OCI-LY7 (cell line): ENCODE data around the gene B4GAT1.

Experiments
- CTCF ChIP-seq: fragments of 200-600 bp; sonication (generic); conservative IDR thresholded peaks from 2 replicates; pipeline ENCODE4 v1.5.1; 2014; ENCODE audit warnings: mild to moderate bottlenecking, antibody characterized with exemption, low read length, moderate library complexity, mixed read lengths
- EZH2phosphoT487 ChIP-seq: fragments of 200-600 bp; sonication (generic); IDR thresholded peaks from 2 replicates; pipeline ENCODE4 v1.6.1; 2018; ENCODE audit warnings: low read depth, borderline replicate concordance, mild to moderate bottlenecking, mixed run types, antibody characterized with exemption, low read length, moderate library complexity, mixed read lengths

DNA sequence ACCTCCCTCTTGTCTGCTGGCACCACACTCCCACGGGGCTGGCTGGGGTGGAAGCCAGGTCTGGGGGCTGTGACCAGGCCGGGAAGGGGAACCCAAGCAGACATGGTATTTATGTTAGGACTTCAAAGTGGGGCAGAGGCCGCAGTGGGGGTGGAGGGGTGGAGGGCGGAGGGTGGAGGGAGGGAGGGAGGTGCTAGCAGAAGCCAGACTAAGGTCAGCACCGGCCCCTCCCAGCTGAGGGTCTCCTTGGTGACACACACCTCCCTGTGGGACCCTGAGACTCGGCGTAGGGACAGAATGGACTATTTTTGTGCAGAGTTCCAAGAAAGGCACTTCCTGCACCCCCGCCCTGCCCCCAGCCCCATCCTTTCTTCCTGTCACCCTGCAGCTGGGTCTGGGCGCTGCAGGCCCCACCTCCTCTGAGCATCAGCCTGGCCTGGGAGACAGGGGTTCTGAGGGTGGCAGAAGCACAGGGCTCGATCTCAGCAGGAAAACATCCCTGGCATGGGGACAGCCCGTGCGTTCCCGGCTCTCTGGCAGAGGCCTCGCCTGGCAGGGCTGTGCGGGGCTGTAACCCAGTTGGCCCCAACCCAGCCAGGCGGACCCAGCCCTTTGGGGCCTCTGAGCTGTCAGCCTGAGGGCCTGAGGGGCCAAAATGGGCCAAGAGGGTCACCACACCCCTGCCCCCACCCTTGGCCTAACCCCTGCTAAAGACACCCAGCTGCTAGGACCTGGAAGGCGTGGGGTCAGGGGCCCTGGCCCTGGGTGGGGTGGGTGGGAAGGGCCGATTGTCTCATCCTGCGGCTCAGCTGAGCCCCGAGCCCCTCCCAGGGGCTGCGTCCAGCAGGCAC is 20.9 kb downstream of the B4GAT1 start:
- TF ChIP-seq CTCF: no peak
- TF ChIP-seq EZH2phosphoT487: no peak
